IMR-90 (cell line): ENCODE results near the gene ZNF146. TPM values are rescaled to one million over a fixed set of nuclear protein-coding genes. Genes with fewer than 3 reads are reported as not detected.

ENCODE experiments used
- ATAC-seq: fragments of 200-7000 bp; cut with Tn5 transposase; 2 replicates; pipeline ENCODE4 v1.9.1; 2020; ENCODE audit warnings: low read depth, mild to moderate bottlenecking, moderate library complexity
- BruUV-seq: library from RNA; stranded (reverse); fragments of 400-500 nt; replicated peaks from 2 replicates; lab custom pipeline; 2021; lab: Mats Ljungman, UMichigan
- CTCF ChIA-PET: fragments of 300-600 bp; formaldehyde crosslinking; extraction: SDS; loops from one replicate; lab custom pipeline; 2021; ENCODE audit warnings: antibody characterized with exemption; lab: Yijun Ruan, JAX
- POLR2A ChIA-PET: fragments of 300-600 bp; sonication (Branson Sonifier 250); formaldehyde crosslinking; loops from one replicate; lab custom pipeline; 2022; ENCODE audit warnings: antibody characterized with exemption; ENCODE audit not compliant: unreplicated experiment; lab: Charles Lee
- DNase-seq: peaks from one replicate; pipeline ENCODE4 v3.0.0; 2013
- H2AFZ ChIP-seq: replicated peaks from 2 replicates; pipeline ENCODE3; 2013; ENCODE audit warnings: low read length, mild to moderate bottlenecking; ENCODE audit not compliant: poor library complexity
- H2AK5ac ChIP-seq: 2 replicates; pipeline ENCODE4 v1.6.1; 2013; ENCODE audit warnings: low read depth, low read length, inconsistent platforms
- H2AK9ac ChIP-seq: replicated peaks from 2 replicates; pipeline ENCODE3; 2013; ENCODE audit warnings: mild to moderate bottlenecking, low read depth, low read length, moderate library complexity; ENCODE audit not compliant: poor library complexity
- H2BK120ac ChIP-seq: 2 replicates; pipeline ENCODE4 v1.6.1; 2013; ENCODE audit warnings: low read depth, low read length, inconsistent platforms
- H2BK15ac ChIP-seq: 3 replicates; pipeline ENCODE4 v1.6.1; 2013; ENCODE audit warnings: low read depth, low read length, inconsistent platforms
- H2BK20ac ChIP-seq: 2 replicates; pipeline ENCODE4 v1.6.1; 2013; ENCODE audit warnings: low read depth, mild to moderate bottlenecking, inconsistent platforms, low read length, moderate library complexity
- H2BK5ac ChIP-seq: 2 replicates; pipeline ENCODE4 v1.6.1; 2013; ENCODE audit warnings: mild to moderate bottlenecking, low read depth, low read length, inconsistent platforms; ENCODE audit not compliant: poor library complexity, severe bottlenecking
- H3K14ac ChIP-seq: replicated peaks from 2 replicates; pipeline ENCODE4 v1.6.1; 2013; ENCODE audit warnings: low read depth, low read length, inconsistent platforms
- H3K18ac ChIP-seq: 2 replicates; pipeline ENCODE4 v1.6.1; 2013; ENCODE audit warnings: low read depth, low read length, control low read depth
- H3K23ac ChIP-seq: 2 replicates; pipeline ENCODE4 v1.6.1; 2013; ENCODE audit warnings: low read depth, low read length, inconsistent platforms
- H3K27ac ChIP-seq: 2 replicates; pipeline ENCODE4 v1.5.1; 2013; ENCODE audit warnings: mild to moderate bottlenecking, control low read depth, low read length; ENCODE audit not compliant: insufficient read depth
- H3K27me3 ChIP-seq: 2 replicates; pipeline ENCODE4 v1.6.1; 2013; ENCODE audit warnings: low read length; ENCODE audit not compliant: control insufficient read depth, insufficient read depth
- H3K36me3 ChIP-seq: 2 replicates; pipeline ENCODE4 v1.6.1; 2013; ENCODE audit warnings: low read length, mixed read lengths; ENCODE audit not compliant: control insufficient read depth, insufficient read depth
- H3K4ac ChIP-seq: 2 replicates; pipeline ENCODE4 v1.6.1; 2013; ENCODE audit warnings: low read depth, low read length, inconsistent platforms
- H3K4me1 ChIP-seq: 2 replicates; pipeline ENCODE4 v1.6.1; 2013; ENCODE audit warnings: low read length, mixed read lengths; ENCODE audit not compliant: control insufficient read depth, insufficient read depth
- H3K4me2 ChIP-seq: 2 replicates; pipeline ENCODE4 v1.6.1; 2013; ENCODE audit warnings: low read depth, mild to moderate bottlenecking, control low read depth, low read length, moderate library complexity
- H3K4me3 ChIP-seq: 2 replicates; pipeline ENCODE4 v1.5.1; 2013; ENCODE audit warnings: low read depth, mild to moderate bottlenecking, control low read depth, low read length, moderate library complexity; ENCODE audit not compliant: insufficient read depth
- H3K56ac ChIP-seq: 2 replicates; pipeline ENCODE4 v1.6.1; 2013; ENCODE audit warnings: low read length, inconsistent platforms; ENCODE audit not compliant: insufficient read depth; ENCODE audit errors: extremely low read depth
- H3K79me1 ChIP-seq, 2 experiments: 2 replicates each; pipeline ENCODE4 v1.6.1; 2013; ENCODE audit warnings: low read length in 2 of 2, inconsistent platforms in 1 of 2, low read depth in 1 of 2
- H3K9ac ChIP-seq: 2 replicates; pipeline ENCODE4 v1.6.1; 2013; ENCODE audit warnings: low read depth, low read length, control low read depth
- H3K9me1 ChIP-seq: 2 replicates; pipeline ENCODE4 v1.6.1; 2013; ENCODE audit warnings: low read length, inconsistent platforms; ENCODE audit not compliant: insufficient read depth
- H3K9me3 ChIP-seq: 2 replicates; pipeline ENCODE4 v1.6.1; 2013; ENCODE audit warnings: low read length; ENCODE audit not compliant: control insufficient read depth, insufficient read depth
- H4K20me1 ChIP-seq: 2 replicates; pipeline ENCODE4 v1.6.1; 2013; ENCODE audit warnings: low read length, inconsistent platforms; ENCODE audit not compliant: insufficient read depth
- H4K5ac ChIP-seq: 2 replicates; pipeline ENCODE4 v1.6.1; 2013; ENCODE audit warnings: mild to moderate bottlenecking, low read depth, low read length, control low read depth
- H4K8ac ChIP-seq, 2 experiments: 2 replicates each; pipeline ENCODE4 v1.6.1; 2013; ENCODE audit warnings: low read depth in 2 of 2, low read length in 2 of 2, control low read depth in 1 of 2, inconsistent platforms in 1 of 2
- H4K91ac ChIP-seq: 2 replicates; pipeline ENCODE4 v1.6.1; 2013; ENCODE audit warnings: low read depth, low read length, inconsistent platforms; ENCODE audit not compliant: insufficient read depth
- CEBPB ChIP-seq: IDR thresholded peaks from 2 replicates; pipeline ENCODE4 v1.6.1; 2012; ENCODE audit warnings: low read depth, low read length, improper control_type of control experiment
- CHD1 ChIP-seq: IDR thresholded peaks from 2 replicates; pipeline ENCODE4 v1.6.1; 2012; ENCODE audit warnings: low read depth, low read length, improper control_type of control experiment
- CTCF ChIP-seq: conservative IDR thresholded peaks from 2 replicates; pipeline ENCODE4 v1.5.1; 2012; ENCODE audit warnings: mild to moderate bottlenecking, low read depth, low read length, improper control_type of control experiment
- ELK1 ChIP-seq: fragments of 150-350 bp; IDR thresholded peaks from 2 replicates; pipeline ENCODE4 v1.6.1; 2016; ENCODE audit warnings: low read depth, mild to moderate bottlenecking, low read length, moderate library complexity, borderline replicate concordance
- FOS ChIP-seq: fragments of 150-350 bp; IDR thresholded peaks from 2 replicates; pipeline ENCODE4 v1.6.1; 2016; ENCODE audit warnings: low read depth, low read length
- MAZ ChIP-seq: IDR thresholded peaks from 2 replicates; pipeline ENCODE4 v1.6.1; 2012; ENCODE audit warnings: low read depth, mild to moderate bottlenecking, low read length, improper control_type of control experiment, moderate library complexity, borderline replicate concordance
- MXI1 ChIP-seq: IDR thresholded peaks from 2 replicates; pipeline ENCODE4 v1.6.1; 2012; ENCODE audit warnings: low read depth, mild to moderate bottlenecking, low read length, moderate library complexity, borderline replicate concordance
- NFE2L2 ChIP-seq: fragments of 150-350 bp; IDR thresholded peaks from 2 replicates; pipeline ENCODE4 v1.6.1; 2016; ENCODE audit warnings: low read depth, mild to moderate bottlenecking, low read length
- POLR2A ChIP-seq: IDR thresholded peaks from 2 replicates; pipeline ENCODE4 v1.6.1; 2012; ENCODE audit warnings: mild to moderate bottlenecking, low read depth, low read length
- RAD21 ChIP-seq: IDR thresholded peaks from 2 replicates; pipeline ENCODE4 v1.6.1; 2012; ENCODE audit warnings: low read length, improper control_type of control experiment
- RFX5 ChIP-seq: IDR thresholded peaks from 2 replicates; pipeline ENCODE4 v1.8.0; 2012; ENCODE audit warnings: low read depth, mild to moderate bottlenecking, low read length, moderate library complexity
- SMC3 ChIP-seq: fragments of 150-350 bp; IDR thresholded peaks from 2 replicates; pipeline ENCODE4 v1.6.1; 2016; ENCODE audit warnings: low read depth, mild to moderate bottlenecking, antibody characterized with exemption, low read length, moderate library complexity
- WGBS, 2 experiments: methylation state at CpG; one replicate each; pipeline versions ENCODE4 v1.1.5 to v1.1.7; 2013; ENCODE audit warnings: missing lambda C conversion rate in 2 of 2; ENCODE audit not compliant: insufficient read length in 1 of 2; ENCODE audit errors: extremely low coverage in 2 of 2; 5-methylcytosine and 5-hydroxymethylcytosine counted together
- dilution Hi-C: fragments of 300-500 bp; cut with HindIII; formaldehyde crosslinking; loops from one replicate; pipeline ENCODE4 v1.14.3; 2018; ENCODE audit warnings: low sequenced_read_pairs; ENCODE audit not compliant: unreplicated experiment
- in situ Hi-C: fragments of 300-500 bp; cut with MboI; formaldehyde crosslinking; loops from 3 replicates; pipeline ENCODE4 v1.14.3; 2019; ENCODE audit warnings: low sequenced_read_pairs, inconsistent platforms, mixed read lengths
- intact Hi-C: fragments of 100-400 bp; cut with micrococcal nuclease; formaldehyde crosslinking; loops from 2 replicates; pipeline ENCODE4 v1.10.0; 2022
- polyA plus RNA-seq, 3 experiments: library from polyadenylated mRNA; depleted of rRNA; stranded (reverse); fragments of >200 nt; gene quantifications; 2 replicates each; pipeline ENCODE4 v1.2.3, GENCODE V29; 2012; ENCODE audit warnings: low replicate concordance in 1 of 3
- total RNA-seq: library from RNA; depleted of rRNA; stranded (reverse); fragments of >200 nt; gene quantifications from 2 replicates; pipeline ENCODE4 v1.2.3, GENCODE V29; 2012

The ZNF146 gene
- total and polyA plus RNA-seq, 2 of the 4 experiments (the other 2 are of a cell fraction) = 61.6 to 106 TPM

DNA sequence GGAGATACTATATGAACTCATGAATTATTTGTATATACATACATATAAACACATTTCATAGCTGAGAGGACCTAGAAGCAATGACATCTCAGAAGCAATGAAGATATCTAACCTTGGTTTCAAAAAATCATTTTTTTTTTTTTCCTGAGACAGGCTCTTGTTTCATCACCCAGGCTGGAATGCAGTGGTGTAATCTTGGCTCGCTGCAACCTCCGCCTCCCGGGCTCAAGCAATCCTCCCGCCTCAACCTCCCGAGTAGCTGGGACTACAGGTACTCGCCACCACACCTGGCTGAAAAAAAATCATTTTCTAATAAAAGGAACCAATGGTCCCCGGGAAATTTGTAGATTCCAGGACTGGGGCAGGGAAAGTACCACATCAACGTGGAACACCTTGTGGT lies 4.4 kb upstream of the ZNF146 start:
- Histone ChIP-seq H2BK15ac (no peak overlapping the region), H3K9me1 (peaks cover 5% of the 10 kb centered on the region), H2AK9ac (no peak overlapping the region), H3K56ac (no peak overlapping the region), H4K20me1 (no peaks in the 10 kb centered on the region), H3K4me3 (no peak overlapping the region), H4K91ac (no peak overlapping the region), H3K27me3 (no peaks in the 10 kb centered on the region), H3K14ac (no peak overlapping the region), H3K23ac (no peak overlapping the region), H3K79me1 (peaks cover 19 to 44% of the 10 kb centered on the region in 2 experiments), H3K4ac (no peak overlapping the region), H3K4me2 (no peak overlapping the region), H3K36me3 (peaks cover 4% of the 10 kb centered on the region; the same call in 1 of the 2 replicates), H3K9ac (no peak overlapping the region), H2BK5ac (no peak overlapping the region), H3K27ac (no peak overlapping the region), H2AFZ (no peak overlapping the region), H4K8ac (no peak overlapping the region), H3K18ac (no peak overlapping the region), H2BK20ac (no peak overlapping the region), H4K5ac (no peak overlapping the region), H2BK120ac (no peak overlapping the region), H3K4me1 (peaks cover 2% of the 10 kb centered on the region), H2AK5ac (no peak overlapping the region), H3K9me3 (no peaks in the 10 kb centered on the region)
- no peak for TF ChIP-seq POLR2A
- TF ChIP-seq CTCF = no peak
- no peak for TF ChIP-seq RAD21
- TF ChIP-seq RFX5 = no peak
- no peak for TF ChIP-seq MXI1
- TF ChIP-seq FOS = no peak
- no peak for TF ChIP-seq NFE2L2
- no peak for TF ChIP-seq MAZ
- no peak for TF ChIP-seq CHD1
- TF ChIP-seq SMC3 = no peak
- TF ChIP-seq ELK1 = no peak
- TF ChIP-seq CEBPB = no peak
- intact Hi-C loops (loop anchor here (5.0 kb wide), 1 partner anchor 277 kb away; the partner anchor contains the start of gene ZNF566), dilution Hi-C loops (no loop called here), in situ Hi-C loops (loop anchor here (25.0 kb wide), 1 partner anchor 1002 kb away; the partner anchor contains the start of genes ZNF383 and ZNF585B)
- ChIA-PET CTCF (no interaction called here), POLR2A (no interaction called here)
- WGBS, 2 experiments = 100% methylated on average over 6 of the region's 8 CpGs; no CpG with 5 or more reads in 1 of the 2 experiments
- DNase-seq (peak; percentile 10), ATAC-seq (no peak)
- BruUV-seq = no TSS peak
